ENCODE results near the gene ARSA. TPM values are rescaled to one million over a fixed set of nuclear protein-coding genes. Genes with fewer than 3 reads are reported as not detected.
A peak's percentile ranks its signal among the peaks of the same experiment; 100 is the strongest.

The ARSA gene
- total RNA-seq, 1 donor from 2014 or later = 39.8 TPM

GRCh38 chr22:50606946-50607658 lies 20.9 kb downstream of the ARSA start:
- Mint-ChIP-seq H3K27ac (ENCODE audit: unreplicated experiment) (no peak overlapping the region), H3K9me3 (ENCODE audit: low read depth) (no peaks in the 10 kb centered on the region), H3K4me3 (ENCODE audit: unreplicated experiment) (no peak overlapping the region), H3K27me3 (ENCODE audit: low read depth) (peaks cover 7% of the 10 kb centered on the region), H3K36me3 (ENCODE audit: low read depth) (no peaks in the 10 kb centered on the region), H3K4me1 (ENCODE audit: low read depth) (no peaks in the 10 kb centered on the region)
- DNase-seq (ENCODE audit: low spot score) = peak; percentile 83
- no peak for TF ChIP-seq CTCF (IDR thresholded peaks at IDR 0.05)

GRCh38 chr22:50606165-50606945 lies 21.6 kb downstream of the ARSA start:
- Mint-ChIP-seq H3K36me3 (ENCODE audit: low read depth) (no peaks in the 10 kb centered on the region), H3K27ac (ENCODE audit: unreplicated experiment) (no peak overlapping the region), H3K4me1 (ENCODE audit: low read depth) (peaks cover 5% of the 10 kb centered on the region), H3K27me3 (ENCODE audit: low read depth) (peaks cover 7% of the 10 kb centered on the region), H3K4me3 (ENCODE audit: unreplicated experiment) (no peak overlapping the region), H3K9me3 (ENCODE audit: low read depth) (no peaks in the 10 kb centered on the region)
- peak; percentile 25 for TF ChIP-seq CTCF (IDR thresholded peaks at IDR 0.05)
- DNase-seq (ENCODE audit: low spot score) = peak; percentile 48

GRCh38 chr22:50605613-50606074 lies 22.3 kb downstream of the ARSA start:
- H3K4me1 Mint-ChIP-seq (ENCODE audit: low read depth) = peaks cover 5% of the 10 kb centered on the region
- no peak overlapping the region for H3K27ac Mint-ChIP-seq (ENCODE audit: unreplicated experiment)
- H3K27me3 Mint-ChIP-seq (ENCODE audit: low read depth) = peaks cover 7% of the 10 kb centered on the region
- no peak overlapping the region for H3K4me3 Mint-ChIP-seq (ENCODE audit: unreplicated experiment)
- no peak for TF ChIP-seq CTCF (IDR thresholded peaks at IDR 0.05)
- H3K36me3 Mint-ChIP-seq (ENCODE audit: low read depth) = no peaks in the 10 kb centered on the region
- DNase-seq (ENCODE audit: low spot score) = no peak
- H3K9me3 Mint-ChIP-seq (ENCODE audit: low read depth) = no peaks in the 10 kb centered on the region

GRCh38 chr22:50605002-50605612 lies 22.8 kb downstream of the ARSA start:
- H3K9me3 Mint-ChIP-seq (ENCODE audit: low read depth) = no peaks in the 10 kb centered on the region

More at GRCh38 chr22:50605002-50605612, 22.8 kb downstream of the ARSA start:
- no peak overlapping the region for H3K4me3 Mint-ChIP-seq (ENCODE audit: unreplicated experiment)
- H3K27ac Mint-ChIP-seq (ENCODE audit: unreplicated experiment) = no peak overlapping the region
- no peak for TF ChIP-seq CTCF (IDR thresholded peaks at IDR 0.05)
- H3K36me3 Mint-ChIP-seq (ENCODE audit: low read depth) = no peaks in the 10 kb centered on the region
- no peak for DNase-seq (ENCODE audit: low spot score)
- peaks cover 3% of the 10 kb centered on the region for H3K27me3 Mint-ChIP-seq (ENCODE audit: low read depth)
- H3K4me1 Mint-ChIP-seq (ENCODE audit: low read depth) = peaks cover 5% of the 10 kb centered on the region
